ENCODE results near the gene NAP1L1.

GRCh38 chr12:76085520-76085868 is 1.0 kb upstream of the NAP1L1 start:
- TF ChIP-seq, protein P1, sequence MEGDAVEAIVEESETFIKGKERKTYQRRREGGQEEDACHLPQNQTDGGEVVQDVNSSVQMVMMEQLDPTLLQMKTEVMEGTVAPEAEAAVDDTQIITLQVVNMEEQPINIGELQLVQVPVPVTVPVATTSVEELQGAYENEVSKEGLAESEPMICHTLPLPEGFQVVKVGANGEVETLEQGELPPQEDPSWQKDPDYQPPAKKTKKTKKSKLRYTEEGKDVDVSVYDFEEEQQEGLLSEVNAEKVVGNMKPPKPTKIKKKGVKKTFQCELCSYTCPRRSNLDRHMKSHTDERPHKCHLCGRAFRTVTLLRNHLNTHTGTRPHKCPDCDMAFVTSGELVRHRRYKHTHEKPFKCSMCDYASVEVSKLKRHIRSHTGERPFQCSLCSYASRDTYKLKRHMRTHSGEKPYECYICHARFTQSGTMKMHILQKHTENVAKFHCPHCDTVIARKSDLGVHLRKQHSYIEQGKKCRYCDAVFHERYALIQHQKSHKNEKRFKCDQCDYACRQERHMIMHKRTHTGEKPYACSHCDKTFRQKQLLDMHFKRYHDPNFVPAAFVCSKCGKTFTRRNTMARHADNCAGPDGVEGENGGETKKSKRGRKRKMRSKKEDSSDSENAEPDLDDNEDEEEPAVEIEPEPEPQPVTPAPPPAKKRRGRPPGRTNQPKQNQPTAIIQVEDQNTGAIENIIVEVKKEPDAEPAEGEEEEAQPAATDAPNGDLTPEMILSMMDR (IDR thresholded peaks at IDR 0.05 in 8 of 11, conservative IDR thresholded peaks at IDR 0.05 in 3 of 11) = no peak
- no peak for TF ChIP-seq POLR2AphosphoS5 (IDR thresholded peaks at IDR 0.05)
- no peak for TF ChIP-seq POLR2A (IDR thresholded peaks at IDR 0.05)
